ENCODE results near the gene POLR2J3.
"Not testable (repeated sequence)": the region's sequence is repeated elsewhere in the genome, so short reads cannot be mapped to it uniquely, and the experiment has no call there.

The POLR2J3 gene

DNA sequence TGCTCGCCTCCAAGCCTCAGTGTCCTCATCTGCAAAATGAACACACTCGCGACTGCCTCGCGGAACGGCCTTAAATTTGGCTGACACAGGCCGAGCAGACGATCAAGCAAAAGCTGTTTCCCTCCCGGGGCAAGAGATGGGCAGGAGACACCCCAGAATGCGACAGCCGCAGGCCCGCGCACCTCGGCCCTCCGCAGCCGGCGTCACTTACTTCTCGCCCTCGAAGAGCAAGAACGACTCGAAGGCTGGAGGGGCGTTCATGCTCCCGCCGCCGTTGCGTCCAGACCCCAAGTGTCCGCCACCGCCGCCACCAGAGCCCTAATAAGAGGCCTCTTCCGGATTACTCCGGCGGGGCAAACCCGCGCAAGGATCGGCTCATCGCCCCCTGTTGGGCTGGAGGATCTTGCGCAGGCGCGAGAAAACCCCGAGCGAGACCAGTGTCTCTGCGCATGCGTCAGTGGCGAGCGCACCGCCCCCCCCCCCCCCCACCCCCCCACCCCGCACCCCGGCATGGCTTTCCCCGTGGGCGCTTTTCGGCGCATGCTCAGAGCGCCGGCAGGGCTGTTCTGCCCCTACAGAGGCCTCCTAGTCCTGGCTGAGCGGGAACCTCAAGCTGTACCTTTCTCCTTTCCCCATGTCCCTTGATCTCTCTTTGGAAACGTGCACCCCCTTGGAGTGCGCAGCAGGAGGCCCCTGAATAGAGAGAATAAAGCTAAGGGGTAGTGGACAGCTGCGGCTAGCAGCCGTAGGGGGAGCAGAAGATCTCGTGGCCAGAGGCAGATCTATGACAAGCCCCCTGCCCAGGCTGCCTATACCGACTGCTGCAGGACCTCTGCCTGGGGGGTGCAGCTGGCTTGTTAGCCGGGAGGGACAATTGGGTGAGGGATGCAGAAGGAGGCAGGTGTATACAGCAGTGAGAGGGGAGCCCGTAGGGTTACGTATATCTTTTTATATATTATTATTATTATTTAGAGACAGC lies at the start of gene POLR2J3:
Gene POLR2J3 (minus strand): TSS at position 323 of the 979 bp plus-strand sequence. CDS start 62 bp downstream, at position 261.
- peak; percentile 88 to 100 for DNase-seq (ENCODE audit: low read depth in 2 of 2)

DNA sequence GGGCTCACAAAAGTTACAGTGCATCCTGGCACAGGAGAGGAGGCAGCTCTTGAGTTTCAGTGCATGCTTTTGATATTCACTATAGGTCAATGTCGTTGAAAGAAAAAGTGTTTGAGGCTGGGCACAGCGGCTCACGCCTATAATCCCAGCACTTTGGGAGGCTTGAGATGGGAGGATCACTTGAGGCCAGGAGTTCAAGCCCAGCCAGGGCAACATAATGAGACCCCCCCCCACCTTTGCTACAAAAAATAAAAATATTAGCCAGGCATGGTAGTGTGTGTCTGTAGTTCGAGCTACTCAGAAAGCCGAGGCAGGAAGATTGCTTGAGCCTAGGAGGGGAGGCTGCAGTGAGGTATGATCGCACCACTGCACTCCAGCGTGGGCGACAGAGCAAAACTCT lies 45.7 kb upstream of the POLR2J3 start:
- DNase-seq (ENCODE audit: low read depth in 2 of 2): not testable (repeated sequence)

DNA sequence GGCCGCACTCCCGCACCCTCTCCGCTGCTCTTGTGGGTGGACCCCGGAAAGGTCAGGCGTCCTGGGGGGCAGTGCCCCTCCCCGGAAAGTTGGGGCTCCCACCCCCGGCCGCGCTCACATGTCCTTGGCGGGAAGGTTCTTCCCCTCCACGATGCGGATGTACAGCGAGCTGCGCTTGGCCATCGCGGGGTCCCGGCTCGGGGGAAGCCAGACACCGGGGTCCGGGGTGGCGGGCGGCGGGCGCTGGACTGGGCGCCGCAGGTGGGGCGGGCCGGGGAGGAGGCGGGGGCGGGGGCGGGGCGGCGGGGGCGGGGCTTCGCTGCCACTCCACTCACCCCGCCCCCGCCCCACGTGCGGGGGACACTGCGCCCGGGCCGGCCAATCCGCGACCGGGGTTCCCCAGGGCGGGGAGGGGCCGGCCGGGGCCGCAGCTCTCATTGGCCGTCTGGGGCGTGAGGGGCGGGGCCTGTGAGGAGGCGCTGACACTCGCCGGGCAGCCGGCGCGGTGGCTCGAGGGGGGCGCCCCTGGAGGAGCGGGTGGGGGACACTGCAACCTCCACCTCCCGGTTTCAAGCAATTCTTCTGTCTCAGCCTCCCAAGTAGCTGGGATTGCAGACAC lies 44.2 kb upstream of the POLR2J3 start, which contains the start of gene RASA4:
Gene RASA4 (minus strand): TSS at position 250 of the 619 bp plus-strand sequence. CDS start 67 bp downstream, at position 183.
- peak; percentile 5 to 16 for DNase-seq (ENCODE audit: low read depth in 2 of 2)

DNA sequence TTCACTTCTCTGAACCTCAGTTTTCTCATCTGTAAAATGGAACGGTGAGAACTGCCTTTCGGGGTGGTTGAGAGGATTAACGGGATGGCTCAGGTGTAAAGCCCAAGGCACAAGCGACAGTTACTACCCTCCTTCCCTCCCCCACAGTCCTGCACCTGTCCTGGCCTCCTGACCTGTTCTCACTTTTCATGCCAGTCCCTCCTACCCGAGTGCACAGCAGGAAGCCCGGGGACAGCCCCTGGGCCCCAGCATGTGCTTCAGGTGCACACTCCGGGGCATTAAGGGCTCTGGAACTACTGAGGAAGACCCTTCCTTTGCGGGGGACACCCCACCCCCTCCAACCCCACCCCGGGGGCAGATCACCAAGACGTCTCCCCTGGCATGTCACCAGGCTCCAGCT lies 43.5 kb upstream of the POLR2J3 start:
- DNase-seq (ENCODE audit: low read depth in 2 of 2): not testable (repeated sequence)

DNA sequence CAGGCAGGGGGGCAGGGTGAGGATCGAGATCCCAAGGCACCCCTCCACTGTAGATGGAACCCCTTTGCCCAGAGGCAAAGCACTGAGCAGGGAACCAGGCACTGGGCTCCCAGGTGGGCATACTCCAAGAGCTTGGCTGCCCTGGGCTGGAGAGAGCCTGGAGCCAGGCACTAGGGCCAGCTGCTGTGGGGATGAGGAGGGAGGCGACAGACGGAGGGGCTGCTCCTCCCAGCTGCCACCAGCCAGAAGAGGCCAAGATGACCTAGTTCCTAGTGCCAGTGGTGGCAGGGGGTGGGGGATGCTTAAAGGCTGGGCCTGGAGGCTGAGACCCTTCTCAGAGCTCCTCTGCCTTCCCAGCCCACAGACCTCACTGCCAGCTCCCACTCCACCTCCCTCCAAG lies 42.5 kb upstream of the POLR2J3 start:
- DNase-seq (ENCODE audit: low read depth in 2 of 2): not testable (repeated sequence)

DNA sequence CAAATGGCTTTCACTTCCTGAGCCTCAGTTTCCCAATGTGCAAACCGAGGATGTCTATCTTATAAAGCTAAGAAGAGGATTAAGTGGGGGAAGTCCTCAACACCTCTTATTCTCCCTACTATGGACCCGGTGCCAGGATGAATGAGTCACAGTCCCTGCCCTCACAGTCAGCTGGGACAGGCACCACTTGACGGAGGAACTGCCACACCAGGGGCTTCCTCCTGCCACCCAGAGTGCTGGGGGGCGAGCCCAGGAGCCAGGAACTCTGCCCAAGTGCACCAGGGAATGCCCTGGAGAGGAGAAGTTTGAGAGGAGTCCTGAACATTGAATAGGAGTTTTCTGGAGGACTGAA lies 41.9 kb upstream of the POLR2J3 start:
- not testable (repeated sequence) for DNase-seq (ENCODE audit: low read depth in 2 of 2)

DNA sequence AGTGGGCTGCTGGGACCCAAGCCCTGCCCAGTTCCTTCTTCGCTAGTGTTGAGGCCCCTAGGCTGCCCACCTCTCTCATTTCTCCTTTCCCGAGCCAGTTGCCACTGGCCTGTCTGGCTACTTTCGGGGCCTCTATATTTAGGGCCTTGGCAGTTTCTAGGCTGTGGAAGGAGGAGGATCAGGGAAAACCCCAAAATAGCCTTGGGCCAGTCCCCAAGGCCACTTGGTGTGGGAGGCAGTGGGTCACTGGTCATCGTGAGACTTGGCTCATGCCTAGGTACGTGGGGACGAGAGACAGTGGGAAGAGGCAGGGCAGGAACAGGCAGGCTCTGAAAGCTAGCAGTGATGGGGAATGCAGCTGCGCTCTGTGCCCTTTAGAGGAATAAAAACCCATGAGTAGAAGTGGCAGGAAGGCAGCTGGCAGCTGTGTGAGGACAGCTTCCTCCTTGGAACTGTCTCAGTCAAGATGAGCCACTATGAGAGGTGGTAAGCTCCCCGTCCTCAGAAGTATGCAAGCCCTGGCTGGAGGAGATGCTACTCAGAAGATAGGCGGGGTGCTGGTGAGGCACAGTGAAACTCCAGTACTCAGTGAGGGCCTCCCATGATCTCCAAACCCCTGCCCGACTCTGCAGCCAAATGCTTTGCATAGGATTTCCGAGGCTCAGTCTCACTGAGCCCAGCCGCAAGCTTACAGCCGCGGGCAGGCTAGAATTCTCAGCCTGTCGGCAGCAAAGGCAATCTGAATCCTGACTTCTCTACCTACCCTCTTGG lies 41.4 kb upstream of the POLR2J3 start:
- not testable (repeated sequence) for DNase-seq (ENCODE audit: low read depth in 2 of 2)

DNA sequence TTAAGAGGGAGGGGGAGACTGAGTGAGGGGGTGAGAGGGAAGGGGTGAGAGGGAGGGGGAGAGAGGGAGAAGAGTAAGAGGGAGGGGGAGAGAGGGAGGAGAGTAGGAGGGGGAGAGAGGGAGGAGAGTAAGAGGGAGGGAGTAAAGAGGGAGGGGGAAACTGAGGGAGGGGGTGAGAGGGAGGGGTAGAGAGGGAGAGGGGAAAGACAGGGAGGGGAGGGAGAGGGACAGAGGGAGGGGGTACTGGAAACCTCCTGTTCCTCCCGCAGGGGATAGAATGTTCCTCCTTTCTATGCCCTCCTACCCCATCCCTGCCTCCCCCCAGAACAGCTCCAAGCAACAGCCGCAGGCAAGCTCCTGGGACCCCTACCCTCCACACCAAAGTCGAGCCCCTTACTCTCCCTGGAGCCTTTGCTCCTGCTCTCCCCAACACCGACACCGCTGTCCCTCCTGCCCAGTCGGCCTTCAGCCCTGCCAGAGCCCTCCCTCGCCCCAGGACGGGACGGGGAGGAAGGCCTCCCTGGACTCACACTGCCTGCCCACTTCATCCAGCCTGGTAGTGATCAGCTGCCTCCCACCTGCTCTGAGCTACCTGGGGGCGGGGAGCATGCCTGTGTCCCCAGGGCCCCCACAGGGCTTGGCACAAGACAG lies 39.4 kb upstream of the POLR2J3 start:
- not testable (repeated sequence) for DNase-seq (ENCODE audit: low read depth in 2 of 2)

DNA sequence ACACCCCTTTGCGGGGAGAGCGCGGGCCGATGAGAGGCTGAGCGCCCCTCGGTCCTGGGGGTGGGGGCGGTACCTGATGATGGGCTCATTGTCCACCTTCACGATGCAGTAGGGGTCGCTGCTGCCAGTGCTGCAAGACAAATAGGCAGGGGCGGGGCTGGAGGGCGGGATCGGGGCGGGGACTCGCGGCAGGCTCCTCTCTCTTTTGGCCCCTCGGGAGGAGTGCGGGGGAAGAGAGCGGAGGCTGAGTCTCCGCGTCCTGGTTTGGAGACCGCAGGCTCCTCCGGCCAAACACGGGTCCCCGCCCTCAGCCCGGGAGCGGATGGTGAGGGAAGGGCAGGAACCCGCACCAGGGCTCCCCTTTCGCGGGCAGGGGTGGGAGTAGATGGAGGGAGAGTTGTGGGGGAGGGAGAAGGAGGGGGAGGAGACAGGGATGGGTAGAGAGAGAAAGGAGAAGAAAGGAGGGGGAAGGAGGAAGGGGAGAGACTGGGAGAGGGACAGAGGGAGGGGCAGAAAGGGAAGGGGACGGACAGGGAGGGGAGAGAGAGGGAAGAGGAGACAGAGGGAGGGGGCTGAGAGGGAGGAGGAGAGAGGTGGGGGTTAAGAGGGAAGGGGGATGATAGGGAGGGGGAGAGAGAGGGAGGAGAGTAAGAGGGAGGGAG lies 38.8 kb upstream of the POLR2J3 start:
- not testable (repeated sequence) for DNase-seq (ENCODE audit: low read depth in 2 of 2)

DNA sequence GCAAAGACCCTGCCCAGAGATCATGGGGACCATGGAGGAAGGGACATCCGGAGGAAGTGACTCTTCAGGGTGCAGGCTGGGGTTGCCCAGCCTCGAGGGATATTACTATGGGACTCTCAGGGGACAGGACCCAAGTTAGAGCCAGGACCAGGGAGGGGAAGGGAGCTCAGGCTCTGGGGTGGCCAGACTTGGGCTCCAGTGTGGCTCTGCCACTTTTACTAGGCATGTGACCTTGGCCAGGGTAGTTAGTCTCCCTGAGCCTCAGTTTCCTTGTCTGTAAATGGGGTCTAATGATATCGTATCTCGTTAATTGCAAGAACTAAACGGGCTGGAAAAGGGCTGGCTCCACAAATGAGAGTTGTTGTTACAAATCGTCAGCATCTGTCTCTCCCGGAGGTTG lies 38.1 kb upstream of the POLR2J3 start:
- DNase-seq (ENCODE audit: low read depth in 2 of 2): not testable (repeated sequence)

DNA sequence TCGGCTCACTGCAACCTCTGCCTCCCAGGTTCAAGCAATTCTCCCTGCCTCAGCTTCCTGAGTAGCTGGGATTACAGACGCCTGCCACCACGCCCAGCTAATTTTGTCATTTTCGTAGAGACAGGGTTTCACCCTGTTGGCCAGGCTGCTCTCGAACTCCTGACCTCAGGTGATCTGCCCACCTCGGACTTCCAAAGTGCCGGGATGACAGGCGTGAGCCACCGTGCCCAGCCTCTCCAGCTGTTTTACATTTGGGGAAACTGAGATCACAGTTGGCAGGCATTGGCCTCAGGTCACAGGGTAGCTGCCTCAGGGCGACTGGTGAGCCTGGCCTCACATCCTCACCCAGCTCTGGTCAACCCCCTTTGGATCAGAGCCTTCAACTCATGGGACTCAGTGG lies 37.4 kb upstream of the POLR2J3 start:
- DNase-seq (ENCODE audit: low read depth in 2 of 2): not testable (repeated sequence)

DNA sequence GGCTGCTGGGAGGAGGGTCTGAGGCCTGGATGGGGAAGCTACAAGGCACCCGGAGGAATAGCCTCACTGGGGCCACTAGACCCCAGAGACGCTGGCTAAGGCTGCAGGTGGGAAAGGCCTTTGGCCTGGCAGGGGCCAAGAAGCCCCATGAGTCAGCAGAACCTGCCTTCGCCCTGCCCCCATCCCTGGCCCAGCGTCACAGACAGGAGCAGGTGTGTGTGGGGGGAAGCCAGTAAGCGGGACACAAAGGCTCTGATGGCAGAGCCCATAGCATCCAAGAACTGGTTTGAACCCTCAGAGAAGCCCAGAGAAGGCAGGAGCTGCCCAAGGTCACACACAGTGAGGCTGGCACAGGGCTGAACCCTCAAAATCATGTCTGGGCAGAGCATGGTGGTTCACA lies 34.5 kb upstream of the POLR2J3 start:
- DNase-seq (ENCODE audit: low read depth in 2 of 2): not testable (repeated sequence)

DNA sequence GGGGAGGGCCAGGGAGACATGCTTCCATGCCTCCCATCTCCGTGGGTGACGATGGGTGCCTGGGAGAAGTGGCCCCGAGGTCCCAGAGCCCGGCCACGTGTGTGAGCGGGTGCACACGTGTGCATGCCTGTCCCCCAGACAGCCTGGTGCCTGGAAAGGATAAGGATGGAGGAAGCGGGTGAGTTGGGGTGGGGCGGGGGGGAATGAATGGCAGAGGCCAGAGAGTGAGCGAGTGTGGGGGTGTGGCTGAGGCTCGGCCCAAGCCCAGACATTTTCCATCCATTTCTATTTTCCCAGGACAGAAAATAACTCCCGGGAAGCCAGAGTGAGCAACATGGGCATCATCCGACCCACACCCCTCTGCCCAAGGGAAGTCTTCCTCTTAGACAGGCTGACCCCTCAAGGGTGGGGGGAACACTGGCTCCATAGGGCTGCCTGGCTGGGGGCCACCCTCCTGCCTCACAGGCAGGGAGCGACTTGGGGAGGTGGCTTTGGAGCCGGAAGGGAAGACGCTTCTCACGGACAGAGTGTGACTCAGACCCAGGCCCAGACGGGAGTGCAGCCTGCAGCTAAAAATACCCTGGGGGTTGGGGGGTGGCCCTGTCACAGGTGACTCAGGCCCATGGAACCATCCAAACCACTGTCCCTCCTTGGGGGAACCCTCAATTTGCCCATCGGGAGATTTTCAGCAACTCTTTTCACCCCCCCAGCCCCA lies 32.2 kb upstream of the POLR2J3 start:
- not testable (repeated sequence) for DNase-seq (ENCODE audit: low read depth in 2 of 2)

DNA sequence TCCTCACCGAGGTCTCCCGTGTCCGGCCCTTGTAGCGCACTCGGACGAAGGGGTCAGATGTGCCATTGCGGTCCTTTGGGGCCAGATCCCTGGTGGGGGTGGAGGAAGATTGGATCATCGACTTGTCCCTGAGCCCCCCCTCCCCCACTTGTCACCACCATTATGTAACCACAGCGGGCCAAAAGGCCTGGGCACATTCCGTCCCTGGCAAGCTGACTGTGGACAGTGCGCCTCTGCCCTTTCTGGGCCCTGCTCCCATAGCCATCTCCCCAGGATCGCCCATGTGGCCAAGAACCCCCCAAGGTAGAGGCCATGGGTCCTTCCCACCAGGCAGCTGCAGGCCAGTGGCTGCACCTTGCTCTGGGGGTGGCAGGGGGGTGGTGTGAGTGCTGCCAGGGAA lies 29.9 kb upstream of the POLR2J3 start:
- DNase-seq (ENCODE audit: low read depth in 2 of 2): not testable (repeated sequence)

DNA sequence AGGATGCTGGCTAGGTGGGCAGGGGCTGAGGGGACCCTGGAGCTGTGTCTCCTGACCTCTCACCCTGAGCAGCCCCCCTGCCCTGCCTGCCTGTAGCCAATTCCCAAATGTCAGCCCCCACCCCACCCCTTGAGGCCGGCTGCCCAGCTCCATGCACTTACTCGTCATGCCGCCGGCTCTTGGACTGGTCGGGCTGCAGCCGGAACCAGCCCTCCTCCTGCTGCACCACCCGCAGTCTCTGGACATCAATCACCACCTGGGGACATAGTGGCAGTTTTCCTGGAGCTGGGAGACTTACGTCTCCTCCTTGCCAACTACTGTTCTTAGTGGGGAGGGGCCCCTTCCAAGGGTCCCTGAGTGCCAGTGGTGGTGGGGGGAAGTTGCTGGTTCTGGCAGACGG lies 27.3 kb upstream of the POLR2J3 start:
- DNase-seq (ENCODE audit: low read depth in 2 of 2): not testable (repeated sequence)

DNA sequence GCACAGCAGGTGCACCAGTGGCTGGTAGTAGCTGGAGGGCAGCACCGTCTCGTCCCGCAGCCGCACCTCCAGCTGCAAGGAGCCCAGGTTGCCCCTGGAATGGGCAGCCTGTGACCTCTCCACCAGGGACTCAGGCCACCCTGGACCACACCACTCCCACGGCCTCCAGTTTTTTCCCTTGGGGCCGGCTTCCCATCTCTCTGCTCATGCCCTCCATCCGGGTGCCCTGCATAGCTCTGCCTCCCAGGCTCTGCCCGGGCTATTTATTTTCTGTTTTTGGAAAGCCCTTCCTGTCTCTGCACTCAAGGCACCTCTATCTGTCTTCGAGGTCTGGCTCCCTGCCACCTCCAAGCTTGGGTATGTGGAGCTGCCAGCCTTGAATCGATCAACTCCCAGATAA lies 23.7 kb upstream of the POLR2J3 start:
- DNase-seq (ENCODE audit: low read depth in 2 of 2): not testable (repeated sequence)

DNA sequence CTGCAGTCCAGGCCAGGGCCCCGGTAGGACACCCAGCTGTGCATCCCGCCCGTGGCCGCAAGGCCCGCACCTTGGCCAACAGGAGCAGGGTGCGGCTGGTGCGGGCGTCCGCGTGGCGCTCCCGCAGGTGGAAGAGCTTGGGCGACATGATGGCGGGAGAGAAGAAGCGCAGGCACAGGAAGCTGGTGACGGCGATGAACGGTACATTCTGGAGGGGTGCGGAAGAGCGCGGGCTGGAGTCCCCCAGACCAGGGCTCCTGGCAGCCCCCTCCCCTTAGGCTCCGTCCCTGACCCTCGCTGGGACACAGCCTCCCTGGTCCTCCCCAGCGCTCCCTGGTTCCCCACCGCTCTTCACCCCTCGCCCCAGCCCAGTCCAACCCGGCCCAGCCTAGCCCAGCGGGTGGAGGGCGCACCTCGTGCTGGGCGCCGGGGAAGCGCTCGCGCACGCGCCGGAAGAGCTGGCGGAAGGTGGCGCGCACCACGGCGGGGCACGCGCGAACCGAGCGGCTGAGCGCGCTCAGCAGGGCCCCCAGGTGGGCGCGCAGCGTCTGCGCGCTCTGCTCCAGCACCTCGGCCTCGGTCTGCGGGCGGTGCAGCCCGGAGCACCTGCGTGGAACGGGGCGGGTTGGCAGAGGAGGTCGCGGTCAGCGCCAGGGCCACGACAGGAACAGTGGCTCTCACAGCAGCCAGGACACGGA lies 21.4 kb upstream of the POLR2J3 start:
- DNase-seq (ENCODE audit: low read depth in 2 of 2): not testable (repeated sequence)

DNA sequence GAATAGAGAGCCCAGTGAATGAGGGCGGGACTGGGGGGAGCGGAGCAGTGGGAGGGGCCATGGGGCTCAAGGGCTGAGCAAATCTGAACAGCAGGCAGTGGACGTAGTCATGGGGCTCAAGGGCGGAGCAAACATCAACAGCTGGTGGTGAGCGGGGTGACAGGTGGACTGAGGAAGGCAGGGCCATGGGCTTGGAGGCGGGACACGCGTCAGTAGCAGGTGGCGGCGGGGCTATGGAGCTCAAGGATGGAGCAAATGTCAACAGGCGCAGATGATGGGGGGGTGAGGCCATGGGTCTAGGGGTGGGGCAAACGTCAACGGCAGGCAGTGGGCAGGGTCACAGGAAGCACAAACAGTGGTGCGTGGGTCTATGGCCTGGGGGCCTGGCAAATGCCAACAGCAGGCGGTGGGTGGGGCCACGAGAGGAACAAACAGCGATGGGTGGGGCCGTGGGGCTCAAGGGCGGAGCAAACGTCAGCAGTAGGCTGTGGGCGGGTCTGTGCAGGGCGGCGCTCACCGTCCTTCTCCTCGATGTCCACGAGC lies 20.2 kb upstream of the POLR2J3 start:
- DNase-seq (ENCODE audit: low read depth in 2 of 2): peak; percentile 9 to 15

DNA sequence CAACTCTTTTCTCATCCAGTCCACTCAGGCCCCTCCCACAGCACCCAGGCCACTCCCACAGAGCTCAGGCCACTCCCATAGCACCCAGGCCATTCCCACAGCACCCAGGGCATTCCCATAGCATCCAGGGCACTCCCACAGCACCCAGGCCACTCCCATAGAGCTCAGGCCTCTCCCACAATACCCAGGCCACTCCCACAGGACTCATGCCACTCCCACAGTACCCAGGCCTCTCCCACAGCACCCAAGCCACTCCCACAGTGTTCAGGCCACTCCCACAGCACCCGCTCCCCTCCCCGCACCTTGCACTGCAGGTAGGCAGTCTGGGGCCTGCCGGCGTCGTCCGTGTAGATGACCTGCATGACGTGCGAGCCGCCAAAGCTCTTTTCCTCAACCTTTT lies 17.5 kb upstream of the POLR2J3 start:
- not testable (repeated sequence) for DNase-seq (ENCODE audit: low read depth in 2 of 2)
